HG02763 (cell line): ENCODE results near the gene RAB33B.
"Not testable (repeated sequence)": the region's sequence is repeated elsewhere in the genome, so short reads cannot be mapped to it uniquely, and the experiment has no call there.

Experiments used
- ATAC-seq: cut with Tn5 transposase; IDR thresholded peaks from one replicate; pipeline ENCODE4 v1.9.1; 2021; ENCODE audit warnings: mild to moderate bottlenecking, moderate library complexity; ENCODE audit not compliant: unreplicated experiment

RAB33B gene

GRCh38 chr4:139454111-139455045, at the start of gene RAB33B:
Gene RAB33B (plus strand): TSS chr4:139454121. CDS start chr4:139454196, 75 bp downstream.
- peak; percentile 3 for ATAC-seq

- no peak for ATAC-seq
Measured at GRCh38 chr4:139410312-139410711, 43.6 kb upstream of the RAB33B start.

GRCh38 chr4:139414671-139415210, 39.2 kb upstream of the RAB33B start:
- not testable (repeated sequence) for ATAC-seq

GRCh38 chr4:139416073-139416673, 37.7 kb upstream of the RAB33B start:
- ATAC-seq, result no peak

GRCh38 chr4:139419388-139419914, 34.5 kb upstream of the RAB33B start:
- ATAC-seq, result peak; percentile 68

- no peak for ATAC-seq
Measured at GRCh38 chr4:139420652-139421051, 33.3 kb upstream of the RAB33B start.

- no peak for ATAC-seq
Measured at GRCh38 chr4:139436122-139436521, 17.8 kb upstream of the RAB33B start.

GRCh38 chr4:139438141-139438540, 15.8 kb upstream of the RAB33B start:
- no peak for ATAC-seq

GRCh38 chr4:139441029-139441428, 12.9 kb upstream of the RAB33B start:
- ATAC-seq, result no peak

- ATAC-seq, result no peak
Measured at GRCh38 chr4:139443661-139444060, 10.3 kb upstream of the RAB33B start.

GRCh38 chr4:139444881-139445280, 9.0 kb upstream of the RAB33B start:
- ATAC-seq, result not testable (repeated sequence)

- not testable (repeated sequence) for ATAC-seq
Measured at GRCh38 chr4:139447078-139447477, 6.8 kb upstream of the RAB33B start.

GRCh38 chr4:139450586-139450985, 3.3 kb upstream of the RAB33B start:
- ATAC-seq, result no peak

GRCh38 chr4:139451997-139452396, 1.9 kb upstream of the RAB33B start:
- ATAC-seq, result no peak

- peak; percentile 42 for ATAC-seq
Measured at GRCh38 chr4:139453041-139453370, 915 bp upstream of the RAB33B start.

- peak; percentile 87 for ATAC-seq
Measured at GRCh38 chr4:139453371-139454110, 380 bp upstream of the RAB33B start.

GRCh38 chr4:139455126-139455538, 1.2 kb downstream of the RAB33B start:
- ATAC-seq, result no peak

- no peak for ATAC-seq
Measured at GRCh38 chr4:139457318-139457717, 3.4 kb downstream of the RAB33B start.

GRCh38 chr4:139458543-139458942, 4.6 kb downstream of the RAB33B start:
- ATAC-seq, result no peak

- ATAC-seq, result no peak
Measured at GRCh38 chr4:139458999-139459398, 5.1 kb downstream of the RAB33B start.

- ATAC-seq, result no peak
Measured at GRCh38 chr4:139460565-139460964, 6.6 kb downstream of the RAB33B start.
